HepG2 (cell line): ENCODE data around the gene ZNF800. TPM values are rescaled to one million over a fixed set of nuclear protein-coding genes. Genes with fewer than 3 reads are reported as not detected.

Experiments
- ATAC-seq: fragments of 200-7000 bp; cut with Tn5 transposase; 3 replicates; pipeline ENCODE4 v1.9.1; 2020; ENCODE audit warnings: mild to moderate bottlenecking, moderate library complexity
- BruUV-seq: library from RNA; stranded (reverse); fragments of 400-500 nt; replicated peaks from 2 replicates; lab custom pipeline; 2021; lab: Mats Ljungman, UMichigan
- CTCF ChIA-PET: fragments of 300-600 bp; formaldehyde crosslinking; extraction: SDS; loops from one replicate; lab custom pipeline; 2021; ENCODE audit warnings: low total read pairs, inconsistent platforms, low intra/inter-chr PET ratio; lab: Yijun Ruan, JAX
- POLR2A ChIA-PET: fragments of 350-600 bp; sonication (Branson Sonifier 250); formaldehyde crosslinking; loops from one replicate; lab custom pipeline; 2020; ENCODE audit warnings: antibody characterized with exemption, inconsistent platforms; lab: Yijun Ruan, JAX
- DNase-seq: peaks from one replicate; pipeline ENCODE4 v3.0.0-alpha.2; 2015; ENCODE audit warnings: low spot score
- FAIRE-seq: peaks from 3 replicates; lab custom pipeline; 2011; peaks lifted over from hg19 to GRCh38; lab: Jason Lieb, UNC
- H2AFZ ChIP-seq: one replicate; pipeline ENCODE4 v1.6.1; 2011; ENCODE audit warnings: low read length, inconsistent platforms
- H3K27ac ChIP-seq: fragments of 300-600 bp; 3 replicates; pipeline ENCODE4 v1.8.0; 2011; ENCODE audit warnings: mixed run types, mild to moderate bottlenecking, mixed read lengths, low read length, inconsistent platforms; ENCODE audit not compliant: insufficient read depth; ENCODE audit errors: extremely low read length
- H3K27me3 ChIP-seq, 2 experiments: fragments of 200-600 bp in 1 of 2; 2 replicates in 1 of 2; 3 replicates in 1 of 2; pipeline versions ENCODE4 v1.6.0 to v1.8.0; 2011; ENCODE audit warnings: low read length in 2 of 2, mild to moderate bottlenecking in 2 of 2, moderate library complexity in 2 of 2, inconsistent platforms in 1 of 2; ENCODE audit not compliant: insufficient read depth in 2 of 2, control insufficient read depth in 1 of 2
- H3K36me3 ChIP-seq, 2 experiments: fragments of 200-600 bp in 1 of 2; replicated peaks in 1 of 2; 2 replicates in 1 of 2; 3 replicates in 1 of 2; pipeline versions ENCODE4 v1.5.1 to v1.8.0; 2011; ENCODE audit warnings: low read length in 2 of 2, inconsistent platforms in 1 of 2; ENCODE audit not compliant: insufficient read depth in 2 of 2, control insufficient read depth in 1 of 2
- H3K4me1 ChIP-seq: 2 replicates; pipeline ENCODE4 v1.5.1; 2012; ENCODE audit warnings: low read length, inconsistent platforms; ENCODE audit not compliant: insufficient read depth
- H3K4me2 ChIP-seq: 2 replicates; pipeline ENCODE4 v1.6.0; 2011; ENCODE audit warnings: low read depth, low read length, inconsistent platforms
- H3K4me3 ChIP-seq, 3 experiments: fragments of 200-600 bp in 1 of 3; sonication (generic), shearing (Covaris generic) in 1 of 3; replicated peaks in 1 of 3; 2 replicates each; pipeline ENCODE4 v1.5.1; 2011 to 2016; ENCODE audit warnings: low read length in 3 of 3, inconsistent platforms in 2 of 3, low read depth in 2 of 3, mild to moderate bottlenecking in 2 of 3, control low read depth in 1 of 3, mixed read lengths in 1 of 3; ENCODE audit not compliant: insufficient read depth in 1 of 3
- H3K79me2 ChIP-seq: one replicate; pipeline ENCODE4 v1.6.1; 2011; ENCODE audit warnings: low read length, inconsistent platforms; ENCODE audit not compliant: insufficient read depth
- H3K9ac ChIP-seq: 2 replicates; pipeline ENCODE4 v1.6.0; 2011; ENCODE audit warnings: mild to moderate bottlenecking, low read depth, low read length, inconsistent platforms; ENCODE audit not compliant: insufficient read depth
- H3K9me3 ChIP-seq: 2 replicates; pipeline ENCODE4 v1.5.1; 2012; ENCODE audit warnings: mild to moderate bottlenecking, low read length
- H4K20me1 ChIP-seq: 2 replicates; pipeline ENCODE4 v1.6.0; 2011; ENCODE audit warnings: inconsistent platforms, mild to moderate bottlenecking, low read length, moderate library complexity; ENCODE audit not compliant: insufficient read depth
- AGO1 ChIP-seq: fragments of 200-400 bp; formaldehyde crosslinking; IDR thresholded peaks from 2 replicates; pipeline ENCODE4 v1.6.1; 2017; ENCODE audit warnings: mild to moderate bottlenecking, low read depth, low read length, moderate library complexity; ENCODE audit not compliant: poor library complexity, severe bottlenecking
- FOXA1 ChIP-seq, 2 experiments: fragments of 450-650 bp in 1 of 2; sonication (generic) in 1 of 2; formaldehyde crosslinking in 1 of 2; IDR thresholded peaks; 2 replicates each; pipeline versions ENCODE4 v1.4.0 to v1.6.1; 2016 to 2020; ENCODE audit warnings: missing genetic modification reagents in 1 of 2
- FOXJ3 ChIP-seq: sonication (generic); formaldehyde crosslinking; IDR thresholded peaks from 2 replicates; pipeline ENCODE4 v1.4.0; 2020; ENCODE audit warnings: missing genetic modification reagents, mild to moderate bottlenecking, borderline replicate concordance
- JDP2 ChIP-seq: sonication (generic); formaldehyde crosslinking; IDR thresholded peaks from 2 replicates; pipeline ENCODE4 v1.8.1; 2022; ENCODE audit warnings: missing genetic modification reagents, borderline replicate concordance
- NCOA5 ChIP-seq: sonication (generic); formaldehyde crosslinking; IDR thresholded peaks from 2 replicates; pipeline ENCODE4 v1.4.0; 2020; ENCODE audit warnings: missing genetic modification reagents
- REXO4 ChIP-seq: sonication (generic); formaldehyde crosslinking; IDR thresholded peaks from 2 replicates; pipeline ENCODE4 v1.8.0; 2022; ENCODE audit warnings: missing genetic modification reagents, mild to moderate bottlenecking, borderline replicate concordance
- ZMAT3 ChIP-seq: sonication (generic); formaldehyde crosslinking; conservative IDR thresholded peaks from 2 replicates; pipeline ENCODE4 v1.7.0; 2021; ENCODE audit warnings: missing genetic modification reagents
- ZNF564 ChIP-seq: sonication (generic); formaldehyde crosslinking; IDR thresholded peaks from 2 replicates; pipeline ENCODE4 v1.8.1; 2023; ENCODE audit warnings: mild to moderate bottlenecking, missing genetic modification reagents
- ZNF577 ChIP-seq: sonication (generic); formaldehyde crosslinking; IDR thresholded peaks from 2 replicates; pipeline ENCODE4 v1.4.0; 2020; ENCODE audit warnings: mild to moderate bottlenecking, low read depth, missing genetic modification reagents, borderline replicate concordance
- ZNF772 ChIP-seq: sonication (generic); formaldehyde crosslinking; IDR thresholded peaks from 2 replicates; pipeline ENCODE4 v1.5.0; 2020; ENCODE audit warnings: mild to moderate bottlenecking, missing genetic modification reagents
- WGBS: methylation state at CpG from one replicate; pipeline ENCODE4 v1.1.6; 2017; ENCODE audit warnings: low lambda C conversion rate; 5-methylcytosine and 5-hydroxymethylcytosine counted together
- in situ Hi-C: cut with HindIII; loops from 2 replicates; pipeline ENCODE4 v1.10.0; 2017; ENCODE audit warnings: low pct_unique_long_range_greater_than_20kb; ENCODE audit not compliant: extremely low pct_ligation_motif_present
- intact Hi-C: fragments of 100-400 bp; cut with micrococcal nuclease; formaldehyde crosslinking; loops from one replicate; pipeline ENCODE4 v1.10.0; 2022; ENCODE audit not compliant: unreplicated experiment
- polyA plus RNA-seq, 8 experiments: library from polyadenylated mRNA; depleted of rRNA in 3 of 8; stranded (reverse) in 7 of 8; unstranded in 1 of 8; fragments of >200 nt; fragmentation: Illumina TruSeq in 4 of 8; extraction: Trizol in 4 of 8; gene quantifications; 2 replicates each; pipeline versions ENCODE4 v1.2.1 to v1.2.3, GENCODE V29; 2011 to 2016; ENCODE audit warnings: low read depth in 4 of 8, missing spikeins in 1 of 8, mixed read lengths in 1 of 8; ENCODE audit not compliant: insufficient read depth in 1 of 8
- total RNA-seq, 5 experiments: library from RNA; depleted of rRNA; stranded (reverse); fragments of >200 nt; fragmentation: Illumina TruSeq; extraction: Trizol; gene quantifications; 2 replicates each; pipeline ENCODE4 v1.2.3, GENCODE V29; 2016; ENCODE audit warnings: low read depth in 1 of 5
- TF ChIP-seq, protein P1 (sequence below): sonication (generic); formaldehyde crosslinking; IDR thresholded peaks from 2 replicates; pipeline ENCODE4 v1.9.0; 2021; ENCODE audit warnings: missing genetic modification reagents, mild to moderate bottlenecking, borderline replicate concordance
- TF ChIP-seq, protein P2 (sequence below): sonication (generic); formaldehyde crosslinking; IDR thresholded peaks from 2 replicates; pipeline ENCODE4 v1.4.0; 2020; ENCODE audit warnings: missing genetic modification reagents, low read depth, mild to moderate bottlenecking, borderline replicate concordance
- TF ChIP-seq, protein P3 (sequence below): sonication (generic); formaldehyde crosslinking; IDR thresholded peaks from 2 replicates; pipeline ENCODE4 v1.4.0; 2020; ENCODE audit warnings: mild to moderate bottlenecking, low read depth, missing genetic modification reagents
- TF ChIP-seq, protein P4 (sequence below): fragments of 450-650 bp; IDR thresholded peaks from 2 replicates; pipeline ENCODE4 v1.6.1; 2016
- TF ChIP-seq, protein P5 (sequence below): sonication (generic); formaldehyde crosslinking; IDR thresholded peaks from 2 replicates; pipeline ENCODE4 v1.5.0; 2020; ENCODE audit warnings: missing genetic modification reagents
- TF ChIP-seq, protein P6 (sequence below): sonication (generic); formaldehyde crosslinking; conservative IDR thresholded peaks from 2 replicates; pipeline ENCODE4 v1.8.1; 2023; ENCODE audit warnings: missing genetic modification reagents

Gene ZNF800
- total and polyA plus RNA-seq, 2 of the 13 experiments (the other 11 are each of a cell fraction or from before 2014, with no cell fraction given) = 7.1 to 12.7 TPM

DNA sequence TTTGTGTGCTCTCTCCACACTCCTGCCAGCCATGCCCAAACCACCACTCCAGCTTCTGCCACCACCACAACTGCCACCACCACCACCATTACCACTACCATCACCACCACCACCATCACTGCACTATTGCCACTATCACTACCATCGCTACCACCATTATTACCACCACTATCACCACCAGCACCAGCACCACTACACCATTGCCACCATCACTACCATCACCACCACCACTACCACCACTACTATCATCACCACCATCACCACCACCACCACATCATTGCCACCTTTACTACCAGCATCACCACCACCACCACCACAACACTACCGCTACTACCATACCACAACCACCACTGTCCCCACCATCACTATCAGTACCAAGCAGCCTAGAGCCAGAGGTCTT is 26.0 kb upstream of the ZNF800 start:
- TF ChIP-seq ZNF564 = no peak
- TF ChIP-seq NCOA5 (CRISPR knock-in tag) = no peak
- TF ChIP-seq, protein P1, sequence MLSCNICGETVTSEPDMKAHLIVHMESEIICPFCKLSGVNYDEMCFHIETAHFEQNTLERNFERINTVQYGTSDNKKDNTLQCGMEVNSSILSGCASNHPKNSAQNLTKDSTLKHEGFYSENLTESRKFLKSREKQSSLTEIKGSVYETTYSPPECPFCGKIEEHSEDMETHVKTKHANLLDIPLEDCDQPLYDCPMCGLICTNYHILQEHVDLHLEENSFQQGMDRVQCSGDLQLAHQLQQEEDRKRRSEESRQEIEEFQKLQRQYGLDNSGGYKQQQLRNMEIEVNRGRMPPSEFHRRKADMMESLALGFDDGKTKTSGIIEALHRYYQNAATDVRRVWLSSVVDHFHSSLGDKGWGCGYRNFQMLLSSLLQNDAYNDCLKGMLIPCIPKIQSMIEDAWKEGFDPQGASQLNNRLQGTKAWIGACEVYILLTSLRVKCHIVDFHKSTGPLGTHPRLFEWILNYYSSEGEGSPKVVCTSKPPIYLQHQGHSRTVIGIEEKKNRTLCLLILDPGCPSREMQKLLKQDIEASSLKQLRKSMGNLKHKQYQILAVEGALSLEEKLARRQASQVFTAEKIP = no peak
- TF ChIP-seq, protein P2, sequence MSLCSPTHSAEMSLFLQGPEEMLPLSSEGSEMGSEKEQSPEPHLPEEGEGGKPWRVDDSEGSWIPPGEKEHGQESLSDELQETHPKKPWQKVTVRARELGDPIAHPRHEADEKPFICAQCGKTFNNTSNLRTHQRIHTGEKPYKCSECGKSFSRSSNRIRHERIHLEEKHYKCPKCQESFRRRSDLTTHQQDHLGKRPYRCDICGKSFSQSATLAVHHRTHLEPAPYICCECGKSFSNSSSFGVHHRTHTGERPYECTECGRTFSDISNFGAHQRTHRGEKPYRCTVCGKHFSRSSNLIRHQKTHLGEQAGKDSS (CRISPR knock-in tag) = no peak
- TF ChIP-seq ZNF577 = no peak
- no peak for TF ChIP-seq ZNF772
- TF ChIP-seq, protein P3, sequence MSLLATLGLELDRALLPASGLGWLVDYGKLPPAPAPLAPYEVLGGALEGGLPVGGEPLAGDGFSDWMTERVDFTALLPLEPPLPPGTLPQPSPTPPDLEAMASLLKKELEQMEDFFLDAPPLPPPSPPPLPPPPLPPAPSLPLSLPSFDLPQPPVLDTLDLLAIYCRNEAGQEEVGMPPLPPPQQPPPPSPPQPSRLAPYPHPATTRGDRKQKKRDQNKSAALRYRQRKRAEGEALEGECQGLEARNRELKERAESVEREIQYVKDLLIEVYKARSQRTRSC = no peak
- TF ChIP-seq, protein P4, sequence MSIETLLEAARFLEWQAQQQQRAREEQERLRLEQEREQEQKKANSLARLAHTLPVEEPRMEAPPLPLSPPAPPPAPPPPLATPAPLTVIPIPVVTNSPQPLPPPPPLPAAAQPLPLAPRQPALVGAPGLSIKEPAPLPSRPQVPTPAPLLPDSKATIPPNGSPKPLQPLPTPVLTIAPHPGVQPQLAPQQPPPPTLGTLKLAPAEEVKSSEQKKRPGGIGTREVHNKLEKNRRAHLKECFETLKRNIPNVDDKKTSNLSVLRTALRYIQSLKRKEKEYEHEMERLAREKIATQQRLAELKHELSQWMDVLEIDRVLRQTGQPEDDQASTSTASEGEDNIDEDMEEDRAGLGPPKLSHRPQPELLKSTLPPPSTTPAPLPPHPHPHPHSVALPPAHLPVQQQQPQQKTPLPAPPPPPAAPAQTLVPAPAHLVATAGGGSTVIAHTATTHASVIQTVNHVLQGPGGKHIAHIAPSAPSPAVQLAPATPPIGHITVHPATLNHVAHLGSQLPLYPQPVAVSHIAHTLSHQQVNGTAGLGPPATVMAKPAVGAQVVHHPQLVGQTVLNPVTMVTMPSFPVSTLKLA = no peak
- no peak for TF ChIP-seq JDP2 (CRISPR knock-in tag)
- TF ChIP-seq FOXJ3 (CRISPR knock-in tag) = no peak
- TF ChIP-seq AGO1 = no peak
- TF ChIP-seq, protein P5, sequence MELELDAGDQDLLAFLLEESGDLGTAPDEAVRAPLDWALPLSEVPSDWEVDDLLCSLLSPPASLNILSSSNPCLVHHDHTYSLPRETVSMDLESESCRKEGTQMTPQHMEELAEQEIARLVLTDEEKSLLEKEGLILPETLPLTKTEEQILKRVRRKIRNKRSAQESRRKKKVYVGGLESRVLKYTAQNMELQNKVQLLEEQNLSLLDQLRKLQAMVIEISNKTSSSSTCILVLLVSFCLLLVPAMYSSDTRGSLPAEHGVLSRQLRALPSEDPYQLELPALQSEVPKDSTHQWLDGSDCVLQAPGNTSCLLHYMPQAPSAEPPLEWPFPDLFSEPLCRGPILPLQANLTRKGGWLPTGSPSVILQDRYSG = no peak
- no peak for TF ChIP-seq FOXA1 (IDR thresholded peaks at IDR 0.05)
- TF ChIP-seq FOXA1 (CRISPR knock-in tag; IDR thresholded peaks at IDR 0.05) = no peak
- TF ChIP-seq ZMAT3 (CRISPR knock-in tag) = no peak
- TF ChIP-seq, protein P6, sequence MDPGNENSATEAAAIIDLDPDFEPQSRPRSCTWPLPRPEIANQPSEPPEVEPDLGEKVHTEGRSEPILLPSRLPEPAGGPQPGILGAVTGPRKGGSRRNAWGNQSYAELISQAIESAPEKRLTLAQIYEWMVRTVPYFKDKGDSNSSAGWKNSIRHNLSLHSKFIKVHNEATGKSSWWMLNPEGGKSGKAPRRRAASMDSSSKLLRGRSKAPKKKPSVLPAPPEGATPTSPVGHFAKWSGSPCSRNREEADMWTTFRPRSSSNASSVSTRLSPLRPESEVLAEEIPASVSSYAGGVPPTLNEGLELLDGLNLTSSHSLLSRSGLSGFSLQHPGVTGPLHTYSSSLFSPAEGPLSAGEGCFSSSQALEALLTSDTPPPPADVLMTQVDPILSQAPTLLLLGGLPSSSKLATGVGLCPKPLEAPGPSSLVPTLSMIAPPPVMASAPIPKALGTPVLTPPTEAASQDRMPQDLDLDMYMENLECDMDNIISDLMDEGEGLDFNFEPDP (CRISPR knock-in tag) = no peak
- no peak for TF ChIP-seq REXO4
- TF ChIP-seq, all 625 proteins: peak for 0
- intact Hi-C loops (no loop called here), in situ Hi-C loops (no loop called here)
- DNase-seq = no peak
- H3K27ac ChIP-seq = no peak overlapping the region
- no peaks in the 10 kb centered on the region for H3K9me3 ChIP-seq
- H4K20me1 ChIP-seq = no peaks in the 10 kb centered on the region
- BruUV-seq = no TSS peak
- H3K4me2 ChIP-seq = no peak overlapping the region
- H3K79me2 ChIP-seq = no peaks in the 10 kb centered on the region
- POLR2A ChIA-PET = no interaction called here
- WGBS = 0% methylated on average over 2 of the region's 2 CpGs
- H3K27me3 ChIP-seq = no peaks in the 10 kb centered on the region; a peak in 1 of 5 replicates
- no peaks in the 10 kb centered on the region for H3K4me1 ChIP-seq
- no peak overlapping the region for H2AFZ ChIP-seq
- CTCF ChIA-PET = no interaction called here
- H3K36me3 ChIP-seq = no peaks in the 10 kb centered on the region
- no peak for FAIRE-seq
- H3K4me3 ChIP-seq = no peak overlapping the region
- H3K9ac ChIP-seq = no peak overlapping the region
- no peak for ATAC-seq
